ENCODE measurements around the gene ATF2. TPM values are rescaled to one million over a fixed set of nuclear protein-coding genes. Genes with fewer than 3 reads are reported as not detected.

The ATF2 gene
- total and polyA plus RNA-seq, 9 of the 15 experiments (the other 6 are each of a cell fraction or from before 2014, with no cell fraction given) = 24.2 to 111 (median 45.9) TPM

DNA sequence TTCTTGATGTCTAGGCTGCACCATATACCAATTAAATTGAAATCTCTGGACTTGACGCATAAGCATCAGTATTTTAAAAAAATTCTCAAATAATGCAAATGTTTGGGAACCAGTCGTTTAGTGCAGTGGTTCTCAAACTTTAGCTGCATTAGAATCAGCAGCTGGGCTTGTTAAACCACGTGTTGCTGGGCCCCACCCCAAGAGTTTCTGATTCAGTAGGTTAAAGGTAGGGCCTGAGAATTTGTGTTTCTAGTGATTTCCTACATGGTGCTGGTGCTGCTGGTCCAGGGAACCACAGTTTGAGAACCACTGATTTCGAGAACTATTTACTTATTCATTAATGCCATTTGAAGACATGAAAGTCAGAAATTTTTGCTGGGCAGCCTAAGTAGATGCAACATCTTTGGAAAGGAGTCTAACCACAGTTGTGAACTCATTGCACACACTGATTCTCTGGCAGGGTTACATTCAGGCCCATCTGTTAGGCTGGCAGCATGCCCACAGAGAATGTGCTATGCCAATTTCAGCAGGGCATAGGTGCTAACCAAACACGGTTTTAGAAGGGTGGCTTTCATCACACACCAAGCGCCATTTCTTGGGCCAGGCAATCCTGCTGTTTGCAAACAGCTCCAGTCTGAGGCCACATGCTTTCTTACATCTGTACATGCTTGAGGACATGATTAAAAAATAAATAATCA lies 39.9 kb upstream of the ATF2 start:
- ChIA-PET CTCF (ENCODE audit: low intra/inter-chr PET ratio) (no interaction called here), POLR2A (interaction anchor here (0.6 to 1.7 kb wide), 2 partner anchors 12 to 114 kb away, joined by 4 to 5 read pairs; no protein-coding TSS in a partner anchor)
- H3K4me2 ChIP-seq (ENCODE audit: insufficient read depth, low read length) = no peak overlapping the region
- BruUV-seq (replicated peaks) = no TSS peak
- no peaks in the 10 kb centered on the region for H3K27me3 ChIP-seq (ENCODE audit: control insufficient read depth in 2 of 2, insufficient read depth in 2 of 2, low read length in 2 of 2)
- H2AFZ ChIP-seq (ENCODE audit: low read depth, low read length) = no peak overlapping the region
- ATAC-seq (no peak), DNase-seq (ENCODE audit: extremely low read depth in 1 of 4, low spot score in 3 of 4) (no peak), FAIRE-seq (no peak)
- H3K4me1 ChIP-seq (replicated peaks in 1 of 2; ENCODE audit: control insufficient read depth in 2 of 2, insufficient read depth in 2 of 2, low read length in 2 of 2) = no peaks in the 10 kb centered on the region
- in situ Hi-C loops (cut with MboI) (no loop called here), intact Hi-C loops (cut with micrococcal nuclease) (no loop called here)
- no peak overlapping the region for H3K4me3 ChIP-seq
- WGBS (ENCODE audit: insufficient coverage, low coverage, missing lambda C conversion rate) = 0% methylated on average over 6 of the region's 6 CpGs
- TF ChIP-seq, protein P1, sequence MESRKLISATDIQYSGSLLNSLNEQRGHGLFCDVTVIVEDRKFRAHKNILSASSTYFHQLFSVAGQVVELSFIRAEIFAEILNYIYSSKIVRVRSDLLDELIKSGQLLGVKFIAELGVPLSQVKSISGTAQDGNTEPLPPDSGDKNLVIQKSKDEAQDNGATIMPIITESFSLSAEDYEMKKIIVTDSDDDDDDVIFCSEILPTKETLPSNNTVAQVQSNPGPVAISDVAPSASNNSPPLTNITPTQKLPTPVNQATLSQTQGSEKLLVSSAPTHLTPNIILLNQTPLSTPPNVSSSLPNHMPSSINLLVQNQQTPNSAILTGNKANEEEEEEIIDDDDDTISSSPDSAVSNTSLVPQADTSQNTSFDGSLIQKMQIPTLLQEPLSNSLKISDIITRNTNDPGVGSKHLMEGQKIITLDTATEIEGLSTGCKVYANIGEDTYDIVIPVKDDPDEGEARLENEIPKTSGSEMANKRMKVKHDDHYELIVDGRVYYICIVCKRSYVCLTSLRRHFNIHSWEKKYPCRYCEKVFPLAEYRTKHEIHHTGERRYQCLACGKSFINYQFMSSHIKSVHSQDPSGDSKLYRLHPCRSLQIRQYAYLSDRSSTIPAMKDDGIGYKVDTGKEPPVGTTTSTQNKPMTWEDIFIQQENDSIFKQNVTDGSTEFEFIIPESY (CRISPR knock-in tag; IDR thresholded peaks at IDR 0.05) = no peak
- TF ChIP-seq MXI1 (IDR thresholded peaks at IDR 0.05; ENCODE audit: low read depth, low read length) = no peak
- no peak overlapping the region for H3K9ac ChIP-seq (ENCODE audit: insufficient read depth in 1 of 2, low read depth in 2 of 2, low read length in 2 of 2)
- H3K9me1 ChIP-seq (ENCODE audit: control insufficient read depth, insufficient read depth, low read length) = no peaks in the 10 kb centered on the region
- H4K20me1 ChIP-seq (replicated peaks; ENCODE audit: control insufficient read depth, insufficient read depth, low read length) = no peaks in the 10 kb centered on the region
- no peaks in the 10 kb centered on the region for H3K79me2 ChIP-seq (ENCODE audit: control insufficient read depth, insufficient read depth, low read length)
- no peaks in the 10 kb centered on the region for H3K36me3 ChIP-seq (ENCODE audit: control insufficient read depth, insufficient read depth, low read length)
- no peaks in the 10 kb centered on the region for H3K9me3 ChIP-seq (replicated peaks; ENCODE audit: control insufficient read depth, insufficient read depth, low read depth, low read length)
- no peak overlapping the region for H3K27ac ChIP-seq (ENCODE audit: extremely low read depth, low read depth, low read length)

DNA sequence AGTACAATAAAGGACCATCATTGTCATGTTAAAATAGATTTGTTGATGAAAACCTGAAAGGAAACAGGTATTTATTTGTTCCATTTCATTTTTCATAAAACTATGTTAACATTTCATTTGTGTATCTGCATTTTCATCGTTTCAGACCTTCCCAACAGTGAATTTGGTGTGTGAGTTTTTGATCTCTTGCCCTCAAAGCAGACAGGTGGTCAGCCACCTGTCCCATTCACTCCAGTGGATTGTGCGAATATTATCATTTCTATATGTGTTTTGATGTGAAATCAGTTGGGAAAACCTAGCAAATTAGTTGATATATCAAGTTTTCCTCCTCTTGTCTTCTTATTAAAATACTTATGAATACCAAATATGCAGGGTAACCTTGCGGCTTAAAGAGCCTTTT lies 38.9 kb upstream of the ATF2 start:
- Histone ChIP-seq H3K4me2 (ENCODE audit: insufficient read depth, low read length) (no peak overlapping the region), H3K27me3 (ENCODE audit: control insufficient read depth in 2 of 2, insufficient read depth in 2 of 2, low read length in 2 of 2) (no peaks in the 10 kb centered on the region), H3K9ac (ENCODE audit: insufficient read depth in 1 of 2, low read depth in 2 of 2, low read length in 2 of 2) (no peak overlapping the region), H3K27ac (ENCODE audit: extremely low read depth, low read depth, low read length) (no peak overlapping the region), H3K4me1 (replicated peaks in 1 of 2; ENCODE audit: control insufficient read depth in 2 of 2, insufficient read depth in 2 of 2, low read length in 2 of 2) (no peaks in the 10 kb centered on the region), H3K9me1 (ENCODE audit: control insufficient read depth, insufficient read depth, low read length) (no peaks in the 10 kb centered on the region), H3K9me3 (replicated peaks; ENCODE audit: control insufficient read depth, insufficient read depth, low read depth, low read length) (no peaks in the 10 kb centered on the region), H3K4me3 (no peak overlapping the region), H4K20me1 (replicated peaks; ENCODE audit: control insufficient read depth, insufficient read depth, low read length) (no peaks in the 10 kb centered on the region), H2AFZ (ENCODE audit: low read depth, low read length) (no peak overlapping the region), H3K36me3 (ENCODE audit: control insufficient read depth, insufficient read depth, low read length) (no peaks in the 10 kb centered on the region), H3K79me2 (ENCODE audit: control insufficient read depth, insufficient read depth, low read length) (no peaks in the 10 kb centered on the region)
- intact Hi-C loops (cut with micrococcal nuclease) = no loop called here
- in situ Hi-C loops (cut with MboI) = no loop called here
- BruUV-seq (replicated peaks) = no TSS peak
- ChIA-PET POLR2A (interaction anchor here (0.6 to 1.7 kb wide), 2 partner anchors 13 to 113 kb away, joined by 4 to 5 read pairs; no protein-coding TSS in a partner anchor), CTCF (ENCODE audit: low intra/inter-chr PET ratio) (no interaction called here)
- ATAC-seq = no peak
- no peak for FAIRE-seq
- TF ChIP-seq, protein P2, sequence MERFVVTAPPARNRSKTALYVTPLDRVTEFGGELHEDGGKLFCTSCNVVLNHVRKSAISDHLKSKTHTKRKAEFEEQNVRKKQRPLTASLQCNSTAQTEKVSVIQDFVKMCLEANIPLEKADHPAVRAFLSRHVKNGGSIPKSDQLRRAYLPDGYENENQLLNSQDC (CRISPR knock-in tag; IDR thresholded peaks at IDR 0.05) = no peak
- TF ChIP-seq ZNF175 (CRISPR knock-in tag; IDR thresholded peaks at IDR 0.05; ENCODE audit: low read depth) = no peak
- TF ChIP-seq FUS (optimal IDR thresholded peaks at IDR 0.05; ENCODE audit: low read depth, low read length) = no peak
- no peak for TF ChIP-seq ZNF212 (CRISPR knock-in tag; IDR thresholded peaks at IDR 0.05)
- WGBS (ENCODE audit: insufficient coverage, low coverage, missing lambda C conversion rate) = 0% methylated on average over 3 of the region's 3 CpGs
- DNase-seq (ENCODE audit: extremely low read depth in 1 of 4, low spot score in 3 of 4) = no peak
